Transverse colon (tissue), 4 donors: Measurements from ENCODE around the gene NHERF2.

ENCODE experiments used
- CTCF ChIP-seq, 5 experiments: fragments of 200-600 bp in 3 of 5; fragments of 450-650 bp in 2 of 5; sonication (generic) in 3 of 5; IDR thresholded peaks; 1 replicate in 2 of 5; 2 replicates in 3 of 5; pipeline ENCODE4 v1.5.1; 2016 to 2017; ENCODE audit warnings: antibody characterized with exemption in 5 of 5, inconsistent platforms in 3 of 5, mild to moderate bottlenecking in 2 of 5, moderate library complexity in 1 of 5
- EP300 ChIP-seq: sonication (generic); formaldehyde crosslinking; IDR thresholded peaks from one replicate; pipeline ENCODE4 v1.6.1; 2017; ENCODE audit warnings: antibody characterized with exemption, low read depth
- POLR2A ChIP-seq: fragments of 450-650 bp; IDR thresholded peaks from one replicate; pipeline ENCODE4 v1.6.1; 2016; ENCODE audit warnings: antibody characterized with exemption, mild to moderate bottlenecking, moderate library complexity
- POLR2AphosphoS5 ChIP-seq, 3 donors: sonication (generic); formaldehyde crosslinking; IDR thresholded peaks; one replicate each; pipeline ENCODE4 v1.6.1; 2016; ENCODE audit warnings: antibody characterized with exemption in 3 of 3

DNA sequence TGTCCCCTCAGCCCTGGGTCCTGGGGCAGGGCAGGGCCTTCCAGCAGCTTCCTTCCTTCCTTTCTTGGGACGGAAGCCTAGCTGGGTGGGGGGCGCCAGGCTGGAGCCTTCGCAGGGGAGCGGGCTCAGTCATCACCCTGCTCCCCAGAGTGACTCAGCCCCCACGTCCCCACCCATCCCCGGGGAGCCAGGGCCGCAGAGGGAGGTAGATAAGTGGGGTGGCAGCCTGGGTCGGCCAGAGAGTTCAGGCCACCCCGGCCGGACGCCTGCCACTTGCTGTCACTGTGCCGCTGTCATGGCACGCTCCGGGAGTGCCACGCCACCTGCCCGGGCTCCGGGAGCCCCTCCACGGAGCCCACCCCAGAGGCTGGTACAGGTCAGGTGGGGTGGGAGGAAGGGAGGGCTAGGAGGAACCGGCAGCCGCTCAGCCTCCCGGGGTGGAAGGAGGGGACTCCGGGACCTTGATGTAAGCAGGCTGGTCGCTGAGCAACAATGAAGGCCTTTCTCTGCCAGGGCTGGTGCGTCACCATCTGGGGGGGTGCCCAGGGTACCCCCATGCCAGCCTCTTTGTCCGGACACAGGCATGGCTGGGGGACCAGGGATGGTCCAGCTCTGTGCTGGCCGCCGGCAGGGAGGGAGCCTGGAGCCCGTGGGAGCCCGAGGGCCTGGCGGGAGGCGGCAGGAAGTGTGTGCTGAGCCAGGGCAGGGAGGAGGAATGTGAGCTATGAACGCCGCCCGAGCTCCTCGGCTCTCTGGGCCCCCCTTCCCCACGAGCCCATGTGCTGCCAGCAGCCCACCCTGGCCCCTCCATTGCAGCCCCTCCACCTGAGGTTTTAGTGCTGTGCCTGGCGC, 6.6 kb downstream of the NHERF2 start:
- TF ChIP-seq CTCF (IDR thresholded peaks at IDR 0.05) = no peak
- TF ChIP-seq EP300 = no peak
- no peak for TF ChIP-seq POLR2A
- peak in 2 of 3 donors; percentile 13 to 17 for TF ChIP-seq POLR2AphosphoS5 (IDR thresholded peaks at IDR 0.05)
